ENCODE measurements around the gene VSTM4. TPM values are rescaled to one million over a fixed set of nuclear protein-coding genes. Genes with fewer than 3 reads are reported as not detected.

VSTM4 gene
- total RNA-seq, 4 donors from 2014 or later, result 11.8 to 26.2 (median 19.7) TPM

DNA sequence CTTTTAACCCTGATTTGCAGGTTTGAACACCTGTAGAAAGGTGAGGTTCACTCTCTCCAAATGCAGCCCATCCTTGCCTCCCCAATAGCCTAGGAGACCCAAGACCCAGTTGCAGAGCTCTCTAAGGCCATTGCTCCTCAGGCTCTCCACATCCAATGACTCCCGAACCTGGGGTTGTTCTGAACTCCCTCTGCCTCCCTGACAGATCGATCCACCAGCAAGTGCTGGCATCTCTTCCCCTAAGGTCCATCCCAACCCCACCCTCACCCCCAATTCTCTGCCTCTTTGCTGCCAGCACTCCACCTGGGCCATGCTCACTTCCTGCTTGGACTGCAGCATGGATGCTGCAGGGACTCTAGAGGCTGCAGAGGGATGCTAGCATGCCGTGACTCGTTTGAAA is 37.8 kb upstream of the VSTM4 start:
- no peak for DNase-seq (ENCODE audit: low spot score)
- ATAC-seq (ENCODE audit: low FRiP score), result no peak
- TF ChIP-seq, protein P1, sequence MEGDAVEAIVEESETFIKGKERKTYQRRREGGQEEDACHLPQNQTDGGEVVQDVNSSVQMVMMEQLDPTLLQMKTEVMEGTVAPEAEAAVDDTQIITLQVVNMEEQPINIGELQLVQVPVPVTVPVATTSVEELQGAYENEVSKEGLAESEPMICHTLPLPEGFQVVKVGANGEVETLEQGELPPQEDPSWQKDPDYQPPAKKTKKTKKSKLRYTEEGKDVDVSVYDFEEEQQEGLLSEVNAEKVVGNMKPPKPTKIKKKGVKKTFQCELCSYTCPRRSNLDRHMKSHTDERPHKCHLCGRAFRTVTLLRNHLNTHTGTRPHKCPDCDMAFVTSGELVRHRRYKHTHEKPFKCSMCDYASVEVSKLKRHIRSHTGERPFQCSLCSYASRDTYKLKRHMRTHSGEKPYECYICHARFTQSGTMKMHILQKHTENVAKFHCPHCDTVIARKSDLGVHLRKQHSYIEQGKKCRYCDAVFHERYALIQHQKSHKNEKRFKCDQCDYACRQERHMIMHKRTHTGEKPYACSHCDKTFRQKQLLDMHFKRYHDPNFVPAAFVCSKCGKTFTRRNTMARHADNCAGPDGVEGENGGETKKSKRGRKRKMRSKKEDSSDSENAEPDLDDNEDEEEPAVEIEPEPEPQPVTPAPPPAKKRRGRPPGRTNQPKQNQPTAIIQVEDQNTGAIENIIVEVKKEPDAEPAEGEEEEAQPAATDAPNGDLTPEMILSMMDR (IDR thresholded peaks at IDR 0.05), result no peak

DNA sequence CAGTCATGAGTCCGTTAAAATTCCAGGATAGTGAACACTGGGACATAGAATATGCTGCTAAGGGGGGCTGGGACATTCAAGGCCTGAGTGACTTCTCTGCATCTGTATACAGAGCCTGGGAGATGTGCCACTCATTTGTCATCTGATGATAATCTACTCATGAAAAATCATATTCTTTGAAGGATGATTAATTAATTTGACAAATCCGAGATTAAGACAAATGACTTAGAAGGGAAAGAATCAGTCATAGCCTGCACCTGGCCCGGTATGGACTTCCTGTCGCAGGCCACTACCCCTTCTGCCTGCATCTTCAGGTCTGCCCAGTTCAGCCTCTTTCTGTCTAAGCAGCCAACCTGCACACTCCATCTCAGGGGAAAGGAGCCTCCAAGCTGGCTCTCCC is 37.3 kb upstream of the VSTM4 start:
- TF ChIP-seq, protein P1 (IDR thresholded peaks at IDR 0.05), result no peak
- DNase-seq (ENCODE audit: low spot score), result no peak
- ATAC-seq (ENCODE audit: low FRiP score), result no peak

DNA sequence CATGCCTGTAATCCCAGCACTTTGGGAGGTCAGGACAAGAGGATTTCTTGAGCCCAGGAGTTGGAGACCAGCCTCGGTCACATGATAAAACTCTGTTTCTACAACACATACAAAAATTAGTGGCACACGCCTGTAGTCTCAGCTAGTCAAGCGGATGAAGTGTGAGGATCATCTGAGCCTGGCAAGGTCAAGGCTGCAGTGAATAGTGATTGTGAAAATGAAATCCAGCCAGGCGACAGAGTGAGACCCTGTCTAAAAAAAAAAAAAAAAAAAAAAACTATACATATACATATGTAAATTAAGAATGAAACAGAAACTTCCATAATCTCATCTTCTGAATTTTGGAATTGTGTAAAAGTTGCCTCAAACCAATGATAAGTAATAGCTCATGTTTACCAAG is 36.7 kb upstream of the VSTM4 start:
- ATAC-seq (ENCODE audit: low FRiP score) (no peak), DNase-seq (ENCODE audit: low spot score) (no peak)
- TF ChIP-seq, protein P1 (IDR thresholded peaks at IDR 0.05), result no peak

GRCh38 chr10:49151481-49151880 is 36.2 kb upstream of the VSTM4 start:
- TF ChIP-seq, protein P1 (IDR thresholded peaks at IDR 0.05), result no peak
- ATAC-seq (ENCODE audit: low FRiP score), result no peak
- no peak for DNase-seq (ENCODE audit: low spot score)

GRCh38 chr10:49151025-49151445 is 35.7 kb upstream of the VSTM4 start:
- TF ChIP-seq, protein P1 (IDR thresholded peaks at IDR 0.05), result no peak
- DNase-seq (ENCODE audit: low spot score) (no peak), ATAC-seq (ENCODE audit: low FRiP score) (no peak)

- TF ChIP-seq, protein P1 (IDR thresholded peaks at IDR 0.05), result no peak
- ATAC-seq (ENCODE audit: low FRiP score) (no peak), DNase-seq (ENCODE audit: low spot score) (no peak)
Observed at GRCh38 chr10:49150426-49150825, 35.1 kb upstream of the VSTM4 start.

- no peak for ATAC-seq (ENCODE audit: low FRiP score)
- TF ChIP-seq, protein P1 (IDR thresholded peaks at IDR 0.05), result no peak
- DNase-seq (ENCODE audit: low spot score), result no peak
Observed at GRCh38 chr10:49149881-49150280, 34.6 kb upstream of the VSTM4 start.

Measured in omental fat pad (tissue), 4 donors.